Thyroid gland (tissue), 4 donors: ENCODE measurements around the gene CYP19A1. TPM values are rescaled to one million over a fixed set of nuclear protein-coding genes. Genes with fewer than 3 reads are reported as not detected.

Experiments
- DNase-seq, 2 donors: peaks; one replicate each; pipeline ENCODE4 v3.0.0-alpha.2; 2019
- H3K27ac ChIP-seq, 3 donors: fragments of 200-600 bp; sonication (generic); 1 replicate in 2 of 3; 2 replicates in 1 of 3; pipeline ENCODE4 v1.5.1; 2016 to 2019; ENCODE audit warnings: mild to moderate bottlenecking in 1 of 3, moderate library complexity in 1 of 3
- H3K27me3 ChIP-seq: fragments of 200-600 bp; sonication (generic); one replicate; pipeline ENCODE4 v1.5.1; 2019
- H3K36me3 ChIP-seq, 2 donors: fragments of 200-600 bp; sonication (generic); one replicate each; pipeline ENCODE4 v1.5.1; 2016 to 2019
- H3K4me1 ChIP-seq, 2 donors: fragments of 200-600 bp; sonication (generic); one replicate each; pipeline ENCODE4 v1.5.1; 2017 to 2019
- H3K4me3 ChIP-seq, 3 donors: fragments of 200-600 bp; sonication (generic); replicated peaks in 1 of 3; 1 replicate in 2 of 3; 2 replicates in 1 of 3; pipeline ENCODE4 v1.5.1; 2016; ENCODE audit warnings: mild to moderate bottlenecking in 1 of 3
- H3K9me3 ChIP-seq: fragments of 200-600 bp; sonication (generic); one replicate; pipeline ENCODE4 v1.5.1; 2017
- POLR2A ChIP-seq, 2 donors: fragments of 450-650 bp; IDR thresholded peaks; one replicate each; pipeline ENCODE4 v1.6.1; 2017; ENCODE audit warnings: antibody characterized with exemption in 2 of 2, mild to moderate bottlenecking in 2 of 2, moderate library complexity in 1 of 2
- WGBS, 2 donors: methylation state at CpG; one replicate each; pipeline ENCODE4 v1.1.5; 2017; 5-methylcytosine and 5-hydroxymethylcytosine counted together
- intact Hi-C: fragments of 100-400 bp; cut with DNase I; formaldehyde crosslinking; loops from one replicate; pipeline ENCODE4 v1.15.1; 2023
- total RNA-seq, 4 donors: library from RNA; depleted of rRNA; stranded (reverse); fragments of >200 nt; gene quantifications; one replicate each; pipeline ENCODE4 v1.2.3, GENCODE V29; 2016
- TF ChIP-seq, protein P1 (sequence below), 6 experiments: fragments of 200-600 bp in 3 of 6; fragments of 450-650 bp in 3 of 6; sonication (generic) in 3 of 6; IDR thresholded peaks; one replicate each; pipeline ENCODE4 v1.5.1; 2016 to 2019; ENCODE audit warnings: antibody characterized with exemption in 6 of 6, mild to moderate bottlenecking in 2 of 6, inconsistent platforms in 1 of 6, moderate library complexity in 1 of 6

CYP19A1 gene
- total RNA-seq, 4 donors from 2014 or later = 1.6 to 5.5 (median 4.5) TPM

GRCh38 chr15:51377038-51377786 lies 38.8 kb upstream of the CYP19A1 start:
- Histone ChIP-seq H3K4me1 (peaks cover 6 to 11% of the 10 kb centered on the region in 2 donors), H3K27ac (no peak overlapping the region), H3K9me3 (no peaks in the 10 kb centered on the region), H3K36me3 (no peaks in the 10 kb centered on the region), H3K27me3 (no peaks in the 10 kb centered on the region), H3K4me3 (no peak overlapping the region)
- 85 to 90% methylated on average over 15 of the region's 15 CpGs for WGBS, 2 donors
- no peak for DNase-seq
- TF ChIP-seq, protein P1, sequence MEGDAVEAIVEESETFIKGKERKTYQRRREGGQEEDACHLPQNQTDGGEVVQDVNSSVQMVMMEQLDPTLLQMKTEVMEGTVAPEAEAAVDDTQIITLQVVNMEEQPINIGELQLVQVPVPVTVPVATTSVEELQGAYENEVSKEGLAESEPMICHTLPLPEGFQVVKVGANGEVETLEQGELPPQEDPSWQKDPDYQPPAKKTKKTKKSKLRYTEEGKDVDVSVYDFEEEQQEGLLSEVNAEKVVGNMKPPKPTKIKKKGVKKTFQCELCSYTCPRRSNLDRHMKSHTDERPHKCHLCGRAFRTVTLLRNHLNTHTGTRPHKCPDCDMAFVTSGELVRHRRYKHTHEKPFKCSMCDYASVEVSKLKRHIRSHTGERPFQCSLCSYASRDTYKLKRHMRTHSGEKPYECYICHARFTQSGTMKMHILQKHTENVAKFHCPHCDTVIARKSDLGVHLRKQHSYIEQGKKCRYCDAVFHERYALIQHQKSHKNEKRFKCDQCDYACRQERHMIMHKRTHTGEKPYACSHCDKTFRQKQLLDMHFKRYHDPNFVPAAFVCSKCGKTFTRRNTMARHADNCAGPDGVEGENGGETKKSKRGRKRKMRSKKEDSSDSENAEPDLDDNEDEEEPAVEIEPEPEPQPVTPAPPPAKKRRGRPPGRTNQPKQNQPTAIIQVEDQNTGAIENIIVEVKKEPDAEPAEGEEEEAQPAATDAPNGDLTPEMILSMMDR (IDR thresholded peaks at IDR 0.05) = no peak
- no peak for TF ChIP-seq POLR2A (IDR thresholded peaks at IDR 0.05)
- intact Hi-C loops = no loop called here

GRCh38 chr15:51375966-51376640 lies 37.7 kb upstream of the CYP19A1 start:
- H3K27me3 ChIP-seq = no peaks in the 10 kb centered on the region
- no peak overlapping the region for H3K27ac ChIP-seq
- TF ChIP-seq, protein P1 (IDR thresholded peaks at IDR 0.05) = no peak
- no peak for TF ChIP-seq POLR2A (IDR thresholded peaks at IDR 0.05)
- no peaks in the 10 kb centered on the region for H3K9me3 ChIP-seq
- peaks cover 6 to 11% of the 10 kb centered on the region in 2 donors for H3K4me1 ChIP-seq
- WGBS, 2 donors = 90% methylated on average over 3 of the region's 3 CpGs
- intact Hi-C loops = no loop called here
- H3K4me3 ChIP-seq = no peak overlapping the region
- no peaks in the 10 kb centered on the region for H3K36me3 ChIP-seq
- DNase-seq = no peak

- TF ChIP-seq, protein P1 (IDR thresholded peaks at IDR 0.05) = no peak
- no peak for TF ChIP-seq POLR2A (IDR thresholded peaks at IDR 0.05)
- intact Hi-C loops = no loop called here
- no peak overlapping the region for H3K4me3 ChIP-seq
Observed at GRCh38 chr15:51374131-51374530, 35.7 kb upstream of the CYP19A1 start.

DNA sequence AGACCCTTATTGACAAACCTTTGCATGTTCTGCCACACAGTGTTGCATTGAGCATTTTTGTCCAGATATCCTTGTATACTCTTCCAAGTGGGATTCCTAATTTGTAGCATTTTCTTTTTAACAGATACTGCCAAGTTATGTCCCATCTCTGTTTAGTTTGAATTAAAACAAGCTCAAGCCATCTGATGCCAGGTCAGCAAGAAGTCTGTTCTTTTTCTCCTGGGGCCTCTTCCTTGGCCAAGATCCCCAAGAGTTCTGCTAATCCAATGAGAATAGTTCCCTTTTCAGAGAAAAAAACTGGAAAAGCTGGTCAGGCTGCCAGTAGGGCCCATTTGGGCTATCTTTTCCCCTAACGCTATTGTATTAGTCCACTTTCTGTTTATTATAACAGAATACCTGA lies 32.9 kb upstream of the CYP19A1 start:
- TF ChIP-seq POLR2A (IDR thresholded peaks at IDR 0.05) = no peak
- TF ChIP-seq, protein P1 (IDR thresholded peaks at IDR 0.05) = no peak
- Histone ChIP-seq H3K9me3 (no peaks in the 10 kb centered on the region), H3K36me3 (no peaks in the 10 kb centered on the region), H3K4me3 (no peak overlapping the region), H3K4me1 (peaks cover 0 to under 1% of the 10 kb centered on the region in 2 donors), H3K27me3 (no peaks in the 10 kb centered on the region), H3K27ac (no peak overlapping the region)
- no peak for DNase-seq
- intact Hi-C loops = no loop called here
- 47 to 75% methylated on average over 1 of the region's 1 CpG for WGBS, 2 donors

More at GRCh38 chr15:51374131-51374530, 35.7 kb upstream of the CYP19A1 start:
- Histone ChIP-seq H3K36me3 (no peaks in the 10 kb centered on the region), H3K9me3 (no peaks in the 10 kb centered on the region), H3K27me3 (no peaks in the 10 kb centered on the region), H3K4me1 (peaks cover 6 to 8% of the 10 kb centered on the region in 2 donors), H3K27ac (no peak overlapping the region)
- no peak for DNase-seq

GRCh38 chr15:51369451-51369761 lies 31.0 kb upstream of the CYP19A1 start:
- no peak for DNase-seq
- H3K4me3 ChIP-seq = no peak overlapping the region
- peaks cover 0 to 6% of the 10 kb centered on the region in 2 donors for H3K4me1 ChIP-seq
- WGBS, 2 donors = 93 to 100% methylated on average over 1 of the region's 1 CpG
- no peaks in the 10 kb centered on the region for H3K9me3 ChIP-seq
- intact Hi-C loops = no loop called here
- no peaks in the 10 kb centered on the region for H3K27me3 ChIP-seq
- no peak overlapping the region for H3K27ac ChIP-seq
- TF ChIP-seq, protein P1 (IDR thresholded peaks at IDR 0.05) = no peak
- TF ChIP-seq POLR2A (IDR thresholded peaks at IDR 0.05) = no peak
- H3K36me3 ChIP-seq = no peaks in the 10 kb centered on the region
